Activated naive CD8-positive, alpha-beta T cell (primary cell): Measurements from ENCODE around the gene TOP3A.
A peak's percentile ranks its signal among the peaks of the same experiment; 100 is the strongest.

ENCODE experiments used
- H3K27ac Mint-ChIP-seq: one replicate; pipeline ENCODE4 v1.8.0; 2021; ENCODE audit warnings: mixed read lengths
- H3K27me3 Mint-ChIP-seq: one replicate; pipeline ENCODE4 v1.8.0; 2021; ENCODE audit warnings: mixed read lengths
- H3K36me3 Mint-ChIP-seq: one replicate; pipeline ENCODE4 v1.8.0; 2021; ENCODE audit warnings: mixed read lengths
- H3K4me1 Mint-ChIP-seq: one replicate; pipeline ENCODE4 v1.8.0; 2021; ENCODE audit warnings: low read depth, mixed read lengths
- H3K4me3 Mint-ChIP-seq: one replicate; pipeline ENCODE4 v1.8.0; 2021; ENCODE audit warnings: mild to moderate bottlenecking, mixed read lengths
- H3K9me3 Mint-ChIP-seq: one replicate; pipeline ENCODE4 v1.8.0; 2021; ENCODE audit warnings: low read depth, mixed read lengths

Gene TOP3A

DNA sequence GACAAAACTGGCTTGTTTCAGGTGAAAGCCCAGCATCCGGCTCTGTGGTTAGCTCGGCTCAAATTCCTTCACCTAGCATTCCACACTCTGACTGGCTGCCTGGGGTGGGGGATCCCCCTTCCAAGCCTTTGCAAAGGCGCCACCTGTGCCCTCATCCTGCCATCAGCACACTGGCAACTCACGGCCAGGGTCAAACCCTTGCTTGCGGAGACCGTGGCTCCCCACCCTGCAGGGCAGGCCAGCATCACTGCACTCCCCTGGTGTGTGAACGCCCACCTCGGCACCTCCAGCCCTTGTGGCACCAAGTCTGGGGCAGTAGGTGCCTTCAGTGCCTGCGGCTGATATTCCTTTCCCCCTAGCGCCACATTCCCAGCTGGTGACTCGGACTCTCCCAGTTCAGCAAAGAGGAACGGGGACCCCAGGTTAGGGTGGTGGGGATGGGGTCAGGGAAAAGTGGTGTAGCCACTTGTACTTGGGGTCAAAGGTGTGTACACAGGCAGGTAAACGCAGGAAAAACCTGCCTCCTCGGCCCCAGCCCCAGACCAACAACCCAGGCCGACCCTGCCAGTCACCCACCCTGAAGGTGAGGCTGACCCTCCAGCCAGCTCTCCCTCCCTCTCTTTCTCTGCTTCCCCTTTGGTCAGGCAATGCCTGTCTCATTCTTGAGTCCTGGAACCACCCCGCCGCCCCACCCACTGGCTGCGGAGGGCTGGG lies 57.4 kb downstream of the TOP3A start:
- Mint-ChIP-seq H3K9me3 (no peaks in the 10 kb centered on the region), H3K36me3 (no peaks in the 10 kb centered on the region), H3K4me1 (peaks cover 37% of the 10 kb centered on the region), H3K27ac (peak overlapping the region; percentile 93), H3K27me3 (no peaks in the 10 kb centered on the region), H3K4me3 (peak overlapping the region; percentile 98)

- Mint-ChIP-seq H3K4me1 (peaks cover 33% of the 10 kb centered on the region), H3K27me3 (no peaks in the 10 kb centered on the region)
These were observed 58.0 kb downstream of the TOP3A start for GRCh38 chr17:18256776-18257175.

GRCh38 chr17:18256351-18256750 lies 58.4 kb downstream of the TOP3A start:
- H3K36me3 Mint-ChIP-seq = no peaks in the 10 kb centered on the region
- no peaks in the 10 kb centered on the region for H3K9me3 Mint-ChIP-seq
- peak overlapping the region; percentile 44 for H3K4me3 Mint-ChIP-seq
- peaks cover 29% of the 10 kb centered on the region for H3K4me1 Mint-ChIP-seq
- H3K27me3 Mint-ChIP-seq = no peaks in the 10 kb centered on the region
- no peak overlapping the region for H3K27ac Mint-ChIP-seq

More at GRCh38 chr17:18256776-18257175, 58.0 kb downstream of the TOP3A start:
- no peaks in the 10 kb centered on the region for H3K9me3 Mint-ChIP-seq
- H3K27ac Mint-ChIP-seq = peak overlapping the region; percentile 16
- H3K4me3 Mint-ChIP-seq = peak overlapping the region; percentile 98
- no peaks in the 10 kb centered on the region for H3K36me3 Mint-ChIP-seq

DNA sequence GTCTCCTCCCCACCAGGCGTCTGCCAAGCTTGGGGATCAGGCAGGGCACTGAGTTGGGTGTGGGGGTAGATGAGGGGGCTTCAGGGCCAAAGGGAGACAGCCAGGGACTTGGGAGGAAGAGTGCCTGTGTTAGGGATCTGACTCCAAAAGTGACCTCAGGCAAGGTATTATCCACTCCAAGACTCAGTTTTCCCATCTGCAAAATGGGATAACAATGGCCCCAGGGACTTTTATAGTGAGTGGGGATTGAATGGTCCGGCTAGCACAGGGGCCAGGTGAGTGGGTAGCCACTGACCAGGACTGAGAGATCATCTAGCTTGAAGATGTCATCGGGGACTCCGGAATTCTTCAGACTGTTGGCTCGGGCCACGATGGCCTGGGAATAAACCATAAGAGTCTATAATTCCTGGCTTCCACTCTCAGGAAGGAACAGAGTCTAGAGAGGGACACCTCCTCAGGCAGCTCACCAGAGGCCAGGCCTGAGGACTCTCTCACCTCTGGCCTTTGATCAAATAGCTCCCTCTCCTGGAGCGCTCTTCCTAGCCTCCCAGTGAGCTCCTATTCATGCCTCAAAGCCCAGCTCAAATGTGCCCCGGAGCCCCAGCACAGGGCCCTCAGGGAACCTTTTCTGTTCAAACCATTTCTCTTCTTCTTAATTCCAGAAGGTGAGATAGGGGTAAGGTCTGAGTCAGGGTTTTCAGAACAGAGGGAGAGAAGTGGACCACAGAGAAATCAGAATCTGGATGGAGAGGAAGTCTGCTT lies 59.7 kb downstream of the TOP3A start:
- Mint-ChIP-seq H3K4me3 (peak overlapping the region; percentile 13), H3K36me3 (no peaks in the 10 kb centered on the region), H3K27me3 (no peaks in the 10 kb centered on the region), H3K4me1 (peaks cover 27% of the 10 kb centered on the region), H3K27ac (no peak overlapping the region), H3K9me3 (no peaks in the 10 kb centered on the region)

- H3K27me3 Mint-ChIP-seq = no peaks in the 10 kb centered on the region
- H3K9me3 Mint-ChIP-seq = no peaks in the 10 kb centered on the region
- H3K36me3 Mint-ChIP-seq = no peaks in the 10 kb centered on the region
- H3K4me1 Mint-ChIP-seq = peaks cover 21% of the 10 kb centered on the region
- H3K27ac Mint-ChIP-seq = no peak overlapping the region
- H3K4me3 Mint-ChIP-seq = no peak overlapping the region
These were observed 60.6 kb downstream of the TOP3A start for GRCh38 chr17:18253947-18254821.

GRCh38 chr17:18253187-18253884 lies 61.5 kb downstream of the TOP3A start:
- no peaks in the 10 kb centered on the region for H3K36me3 Mint-ChIP-seq
- H3K4me3 Mint-ChIP-seq = no peak overlapping the region
- H3K4me1 Mint-ChIP-seq = peaks cover 21% of the 10 kb centered on the region
- H3K27me3 Mint-ChIP-seq = no peaks in the 10 kb centered on the region
- no peaks in the 10 kb centered on the region for H3K9me3 Mint-ChIP-seq
- no peak overlapping the region for H3K27ac Mint-ChIP-seq

DNA sequence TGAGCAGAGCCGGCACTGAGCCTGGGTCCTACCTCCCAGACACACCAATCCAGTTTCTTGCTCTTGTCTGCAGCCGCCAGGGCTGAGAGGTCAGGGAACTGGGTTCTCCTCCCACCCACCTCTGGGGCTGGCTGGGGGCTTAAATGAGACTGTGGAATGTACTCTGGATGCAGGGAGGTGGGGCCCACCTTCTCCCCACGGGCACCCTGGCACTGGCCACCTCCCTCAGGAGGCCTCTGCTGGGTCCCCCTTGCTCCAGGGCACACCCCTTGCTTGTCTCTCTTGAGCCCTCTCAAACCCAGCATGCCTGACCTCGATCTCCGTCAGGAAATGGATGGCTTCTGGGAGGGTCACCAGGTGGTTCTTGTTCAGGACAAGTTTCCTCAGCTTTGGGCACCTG lies 62.6 kb downstream of the TOP3A start:
- H3K27me3 Mint-ChIP-seq = no peaks in the 10 kb centered on the region
- H3K4me1 Mint-ChIP-seq = peaks cover 19% of the 10 kb centered on the region
- H3K27ac Mint-ChIP-seq = no peak overlapping the region
- no peaks in the 10 kb centered on the region for H3K9me3 Mint-ChIP-seq
- H3K4me3 Mint-ChIP-seq = no peak overlapping the region
- no peaks in the 10 kb centered on the region for H3K36me3 Mint-ChIP-seq

- peaks cover 10% of the 10 kb centered on the region for H3K4me1 Mint-ChIP-seq
- H3K4me3 Mint-ChIP-seq = no peak overlapping the region
- no peaks in the 10 kb centered on the region for H3K9me3 Mint-ChIP-seq
- H3K27me3 Mint-ChIP-seq = no peaks in the 10 kb centered on the region
- H3K27ac Mint-ChIP-seq = no peak overlapping the region
- no peaks in the 10 kb centered on the region for H3K36me3 Mint-ChIP-seq
These were observed 63.6 kb downstream of the TOP3A start for GRCh38 chr17:18251204-18251603.

GRCh38 chr17:18250708-18251107 lies 64.1 kb downstream of the TOP3A start:
- no peaks in the 10 kb centered on the region for H3K27me3 Mint-ChIP-seq
- peaks cover 5% of the 10 kb centered on the region for H3K4me1 Mint-ChIP-seq
- no peak overlapping the region for H3K27ac Mint-ChIP-seq
- H3K4me3 Mint-ChIP-seq = no peak overlapping the region
- H3K36me3 Mint-ChIP-seq = no peaks in the 10 kb centered on the region
- H3K9me3 Mint-ChIP-seq = no peaks in the 10 kb centered on the region

GRCh38 chr17:18250259-18250658 lies 64.5 kb downstream of the TOP3A start:
- Mint-ChIP-seq H3K4me3 (no peak overlapping the region), H3K4me1 (peaks cover 4% of the 10 kb centered on the region), H3K36me3 (no peaks in the 10 kb centered on the region), H3K27me3 (no peaks in the 10 kb centered on the region), H3K9me3 (no peaks in the 10 kb centered on the region), H3K27ac (no peak overlapping the region)

- Mint-ChIP-seq H3K36me3 (no peaks in the 10 kb centered on the region), H3K4me1 (peaks cover 4% of the 10 kb centered on the region), H3K27ac (no peak overlapping the region), H3K9me3 (no peaks in the 10 kb centered on the region), H3K27me3 (no peaks in the 10 kb centered on the region), H3K4me3 (no peak overlapping the region)
These were observed 66.0 kb downstream of the TOP3A start for GRCh38 chr17:18248811-18249210.

DNA sequence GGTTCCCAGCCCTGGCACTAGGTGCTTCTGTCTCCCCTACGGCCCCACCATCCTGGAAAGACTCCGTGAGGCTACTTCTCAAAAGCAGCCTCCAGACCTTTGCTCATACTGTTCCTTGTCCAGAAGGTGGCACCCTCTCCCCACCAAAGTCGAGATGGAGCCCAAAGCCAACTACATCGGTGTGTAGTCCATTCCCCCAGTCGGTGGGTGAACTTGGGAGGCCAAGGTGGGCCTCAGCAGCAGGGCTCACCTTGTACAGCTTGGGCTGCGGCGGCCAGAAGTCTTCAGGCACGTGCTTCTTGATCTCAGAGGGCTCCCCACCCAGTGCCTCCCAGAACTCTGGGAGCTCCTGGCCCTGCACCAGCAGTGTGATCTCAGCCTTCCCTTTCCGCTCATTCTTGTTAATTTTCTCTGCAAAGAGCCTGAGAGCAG lies 66.5 kb downstream of the TOP3A start:
- H3K27ac Mint-ChIP-seq = peak overlapping the region; percentile 75

GRCh38 chr17:18247613-18248001 lies 67.2 kb downstream of the TOP3A start:
- Mint-ChIP-seq H3K4me3 (no peak overlapping the region), H3K4me1 (peaks cover 4% of the 10 kb centered on the region), H3K27me3 (no peaks in the 10 kb centered on the region), H3K27ac (no peak overlapping the region), H3K36me3 (no peaks in the 10 kb centered on the region), H3K9me3 (no peaks in the 10 kb centered on the region)

More for the DNA sequence above, 66.5 kb downstream of the TOP3A start:
- Mint-ChIP-seq H3K4me1 (peaks cover 4% of the 10 kb centered on the region), H3K36me3 (no peaks in the 10 kb centered on the region), H3K4me3 (no peak overlapping the region), H3K27me3 (no peaks in the 10 kb centered on the region), H3K9me3 (no peaks in the 10 kb centered on the region)

DNA sequence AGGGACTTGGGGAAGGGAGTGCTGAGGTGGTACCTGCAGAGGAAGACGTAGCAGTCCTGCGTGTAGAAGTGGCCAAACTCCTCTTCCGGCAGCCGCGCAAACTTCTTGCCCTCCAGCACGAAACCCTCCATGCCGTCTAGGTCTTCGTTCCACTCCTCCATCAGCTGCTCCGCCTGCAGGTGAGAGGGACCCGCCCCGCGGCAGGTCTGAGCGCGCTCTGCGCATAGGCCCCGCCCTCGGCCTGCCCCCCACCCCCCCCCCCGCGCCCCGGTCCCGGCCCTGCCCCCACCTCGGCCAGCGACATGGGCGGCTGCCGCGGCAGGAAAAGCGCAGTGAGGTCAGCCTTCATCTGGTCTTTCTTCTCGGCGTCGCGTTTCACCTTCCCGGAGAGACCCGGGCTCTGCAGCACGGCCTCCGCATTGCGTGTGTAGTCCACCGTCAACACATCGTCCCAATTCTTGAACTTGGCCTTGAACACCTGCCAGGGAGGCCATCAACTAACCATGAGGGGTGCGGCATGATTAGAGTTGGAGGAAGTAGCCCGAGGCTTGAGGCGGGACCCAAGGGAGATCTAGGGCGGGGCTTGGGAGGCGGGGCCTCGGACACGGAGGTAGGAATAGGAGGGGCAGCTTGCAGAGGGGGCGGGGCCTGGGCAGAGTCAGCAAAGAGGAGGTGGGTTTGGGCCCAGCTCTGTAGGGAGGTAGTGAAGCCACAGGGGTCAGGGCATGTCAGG lies 67.7 kb downstream of the TOP3A start:
- H3K9me3 Mint-ChIP-seq = no peaks in the 10 kb centered on the region
- no peak overlapping the region for H3K4me3 Mint-ChIP-seq
- H3K27me3 Mint-ChIP-seq = no peaks in the 10 kb centered on the region
- H3K4me1 Mint-ChIP-seq = peaks cover 4% of the 10 kb centered on the region
- no peaks in the 10 kb centered on the region for H3K36me3 Mint-ChIP-seq
- H3K27ac Mint-ChIP-seq = no peak overlapping the region
